Activated gamma-delta T cell (primary cell): Measurements from ENCODE around the gene CDK4.

Experiments used
- DNase-seq: peaks from one replicate; lab custom pipeline; 2025; lab: John Stamatoyannopoulos, UW

CDK4 gene

DNA sequence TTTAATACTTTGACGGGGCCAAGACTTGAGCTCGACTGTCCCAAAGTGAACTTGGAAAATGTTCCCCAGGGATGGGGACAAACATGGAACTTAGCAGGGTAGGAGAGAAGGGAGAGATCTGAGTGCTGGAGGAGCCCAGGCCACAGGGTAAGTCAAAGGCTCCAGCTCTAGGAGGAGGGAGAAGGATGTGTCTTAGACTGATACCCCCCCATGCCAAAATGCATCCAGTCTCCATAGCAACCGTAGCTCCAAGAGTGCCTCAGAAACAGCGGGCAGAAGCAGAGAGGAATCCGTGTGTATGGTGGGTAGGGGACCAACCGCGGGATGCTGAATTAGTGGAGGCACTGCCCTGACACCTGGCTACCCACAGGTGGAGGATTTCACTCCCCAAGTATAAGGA is 12.7 kb downstream of the CDK4 start:
- DNase-seq = no peak

DNA sequence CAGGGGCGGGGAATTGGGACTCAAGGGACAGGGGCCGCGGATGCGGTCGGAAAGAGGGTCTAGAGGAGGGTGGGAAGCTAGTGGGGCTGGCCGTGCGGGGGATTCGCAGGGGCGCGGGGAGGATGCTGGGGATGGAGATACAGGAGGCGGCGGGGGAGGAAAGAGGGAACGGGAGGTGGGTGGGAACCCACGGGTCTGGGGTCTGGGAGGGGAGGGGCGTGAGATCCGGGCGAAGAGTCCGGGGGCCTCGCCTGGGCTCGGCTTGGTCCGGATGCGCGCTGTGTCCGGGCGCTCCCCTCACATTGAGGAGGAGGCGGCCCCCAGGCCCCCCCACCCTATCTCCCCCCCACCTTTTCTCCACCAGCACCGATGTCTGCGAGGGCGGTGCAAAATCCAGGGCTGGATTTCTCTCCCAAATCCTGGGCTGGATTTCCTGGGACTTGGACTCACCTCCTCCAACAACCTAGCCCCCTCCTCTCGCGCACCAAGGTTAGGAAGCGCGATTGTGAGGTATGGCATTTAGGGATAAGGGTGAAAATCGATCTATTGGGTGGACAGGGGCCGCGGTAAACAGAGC is 13.4 kb downstream of the CDK4 start, which contains the start of gene AGAP2:
AGAP2 (minus strand) TSS at position 82 of the 577 bp plus-strand sequence. CDS start 496 bp downstream, outside the sequence.
- DNase-seq = no peak

DNA sequence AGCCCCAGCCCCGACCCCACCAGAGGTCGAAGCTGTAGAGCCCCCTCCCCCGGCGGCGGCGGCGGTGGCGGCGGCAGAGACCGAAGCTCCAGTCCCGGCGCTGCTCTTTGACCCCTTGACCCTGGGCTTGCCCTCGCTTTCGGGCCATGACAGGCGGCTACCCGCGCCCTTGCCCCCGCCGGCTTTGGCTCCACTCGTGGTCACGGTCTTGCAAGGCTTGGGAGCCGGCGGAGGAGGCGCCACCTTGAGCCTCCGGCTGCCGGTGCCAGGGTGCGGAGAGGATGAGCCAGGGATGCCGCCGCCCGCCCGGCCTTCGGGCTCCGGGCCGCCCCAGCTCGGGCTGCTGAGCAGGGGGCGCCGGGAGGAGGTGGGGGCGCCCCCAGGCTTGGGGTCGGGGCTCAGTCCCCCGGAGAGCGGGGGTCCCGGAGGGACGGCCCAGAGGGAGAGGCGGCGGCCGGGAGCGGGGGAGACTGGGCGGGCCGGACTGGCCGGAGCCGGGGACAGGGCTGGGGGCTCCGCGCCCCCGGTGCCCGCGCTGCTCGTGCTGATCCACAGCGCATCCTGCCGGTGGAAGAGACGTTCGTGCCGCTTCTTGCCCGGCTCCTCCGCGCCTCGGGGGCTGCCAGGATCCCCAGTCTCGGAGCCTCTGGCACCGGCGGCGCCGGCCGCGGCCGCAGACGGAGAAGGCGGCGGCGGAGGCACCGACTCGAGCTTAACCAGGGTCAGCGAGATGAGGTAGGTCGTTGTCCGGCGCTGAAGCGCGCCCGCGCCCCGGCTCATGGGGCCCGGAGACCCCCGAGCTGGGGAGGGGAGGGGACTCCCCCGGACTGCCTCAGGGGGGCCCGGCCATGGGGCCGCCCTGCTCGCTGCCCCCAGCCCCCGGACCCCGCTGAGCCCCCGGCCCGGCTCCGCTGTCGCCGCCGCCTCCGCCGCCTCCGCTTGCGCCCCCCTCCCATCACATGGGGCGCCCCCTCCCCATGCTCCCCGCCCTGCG is 14.3 kb downstream of the CDK4 start:
- no peak for DNase-seq

DNA sequence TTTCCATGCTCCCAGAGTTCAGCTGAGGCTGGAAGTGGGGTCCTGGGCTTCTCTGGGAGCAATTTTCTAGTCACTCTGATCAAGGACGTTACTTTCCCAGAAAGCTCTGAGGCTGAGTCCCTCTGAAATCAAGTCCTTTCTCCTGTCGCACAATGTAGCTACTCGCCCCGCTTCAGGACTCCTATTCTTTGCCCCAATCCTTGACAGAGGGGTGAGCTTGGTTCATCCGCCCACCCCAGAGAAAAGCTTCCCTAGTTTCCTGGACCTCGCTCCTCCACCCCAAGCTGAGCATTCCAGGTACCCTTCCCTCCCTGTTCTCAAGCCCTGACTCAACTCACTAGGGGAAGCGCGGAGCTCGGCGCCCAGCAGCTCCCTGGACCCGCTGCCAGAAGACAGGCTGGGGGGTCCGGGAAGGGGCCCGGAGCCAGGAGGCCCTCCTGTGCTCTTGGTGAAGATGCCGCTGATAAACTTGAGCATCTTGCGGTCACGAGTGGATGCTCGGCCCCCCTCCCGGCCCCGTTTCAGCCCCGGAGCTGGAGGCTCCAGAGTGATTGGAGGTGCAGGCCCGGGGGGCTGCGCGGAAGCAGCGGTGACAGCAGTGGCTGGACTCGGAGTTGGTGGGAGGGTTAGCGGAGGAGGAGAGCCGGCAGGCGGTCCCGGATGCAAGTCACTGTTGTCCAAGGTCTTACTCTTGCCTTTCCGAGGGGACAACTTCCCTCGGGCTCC is 15.2 kb downstream of the CDK4 start:
- no peak for DNase-seq

DNA sequence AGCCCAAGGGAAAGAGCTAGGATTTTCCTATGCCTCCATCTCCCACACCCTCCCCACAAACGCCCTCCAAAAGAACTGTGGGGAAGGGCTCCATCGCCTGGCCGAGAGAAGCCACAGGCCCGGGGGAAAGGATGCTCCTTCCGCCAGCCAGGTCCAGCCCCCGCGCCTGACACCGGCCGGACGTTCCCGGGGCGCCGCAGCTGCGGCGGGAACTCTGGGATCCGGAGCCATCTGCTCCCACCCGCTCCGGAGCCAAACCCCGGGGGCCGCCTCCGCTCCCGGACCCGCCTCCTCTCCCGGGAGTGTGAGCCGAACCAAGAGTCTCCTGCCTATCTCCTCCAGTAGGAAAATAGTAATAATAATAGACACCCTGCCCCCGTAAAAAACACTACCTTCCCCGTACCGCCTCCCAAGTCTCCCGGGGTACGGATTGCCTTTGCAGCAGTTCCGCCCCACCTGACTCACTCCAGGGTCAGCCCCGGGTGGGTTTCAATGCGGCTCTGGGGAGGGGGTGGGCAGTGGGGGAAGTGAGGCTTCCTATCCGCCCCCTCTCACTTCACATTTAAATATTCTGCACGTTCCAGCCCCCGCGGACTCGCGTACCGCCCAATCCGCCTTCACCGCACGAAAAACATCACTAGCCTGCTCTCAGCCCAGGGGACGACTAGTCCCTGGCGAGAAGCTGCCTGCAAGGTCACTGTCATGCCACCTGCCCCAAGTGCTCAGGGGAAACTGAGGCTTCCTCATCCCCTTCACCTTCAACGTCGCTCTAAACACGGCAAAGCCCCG is 16.0 kb downstream of the CDK4 start:
- DNase-seq = no peak

DNA sequence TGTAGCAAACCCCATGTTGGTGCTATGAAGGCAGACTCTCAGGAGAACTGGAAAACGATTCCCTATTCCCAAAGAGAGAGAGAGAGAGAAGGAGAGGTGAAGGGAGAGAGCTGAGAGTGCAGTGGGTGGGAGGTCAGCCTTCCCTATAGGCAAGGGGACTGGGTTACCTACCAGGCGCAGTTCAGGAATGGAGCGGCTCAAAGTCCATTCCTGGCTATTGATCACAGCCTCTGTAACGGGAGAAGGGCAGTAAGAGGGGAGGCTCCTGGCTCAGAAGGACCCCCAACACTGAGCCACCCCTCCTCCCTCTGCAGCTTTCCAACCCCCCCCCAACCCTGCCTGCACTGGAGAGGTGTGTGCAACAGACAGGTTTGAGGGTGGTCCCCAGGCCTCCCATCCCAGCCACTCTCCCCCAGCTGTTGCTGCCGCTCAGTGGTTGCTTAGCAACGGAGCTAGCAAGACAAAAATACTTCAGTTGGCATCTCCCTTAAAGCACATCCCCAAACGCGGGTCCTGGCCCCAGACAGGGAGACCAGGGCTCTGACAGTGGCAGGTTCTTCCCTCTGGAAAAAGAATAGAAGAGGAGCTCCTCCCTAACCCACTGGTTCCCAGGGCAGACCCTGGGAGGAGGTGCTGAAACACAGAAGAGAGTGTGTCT is 16.8 kb downstream of the CDK4 start:
- no peak for DNase-seq

DNA sequence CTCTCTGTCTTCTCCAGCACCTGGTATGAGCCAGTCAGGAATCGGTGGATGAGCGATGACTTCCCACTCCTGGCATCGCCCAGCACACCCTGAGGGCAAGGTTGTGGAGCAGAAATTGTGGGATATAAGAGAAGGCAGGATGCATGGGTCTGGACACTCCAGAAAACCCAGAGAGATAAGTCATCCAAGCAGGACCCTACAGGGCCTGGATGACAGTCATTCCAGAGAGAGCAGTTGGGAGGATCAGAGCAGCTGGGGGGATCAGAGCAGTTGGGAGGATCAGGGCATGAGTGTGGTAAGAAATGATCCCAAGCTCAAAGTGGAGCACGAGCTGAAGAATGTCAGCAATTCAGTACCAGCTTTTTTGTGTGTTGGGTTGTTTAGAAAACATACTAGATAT is 17.5 kb downstream of the CDK4 start:
- DNase-seq = no peak

DNA sequence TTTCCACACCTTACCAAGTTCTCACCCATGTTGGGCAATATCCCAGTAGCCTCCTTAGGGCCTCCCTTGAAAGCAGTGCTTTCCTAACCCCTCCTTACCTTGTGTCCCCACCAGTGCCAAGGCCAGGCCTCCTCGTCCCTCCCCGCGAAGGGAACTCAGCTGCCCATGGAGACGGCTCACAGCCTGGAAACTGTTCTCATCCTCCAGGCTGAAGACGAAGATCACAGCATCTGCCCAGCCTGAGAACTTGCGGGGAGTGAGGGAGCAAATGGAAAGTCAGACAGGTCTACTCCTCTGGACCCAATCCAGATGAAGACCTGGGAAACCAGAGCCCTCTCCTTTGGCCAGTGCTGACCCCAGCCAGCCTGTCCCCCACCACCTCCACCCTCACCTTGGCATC is 18.2 kb downstream of the CDK4 start:
- DNase-seq = no peak

DNA sequence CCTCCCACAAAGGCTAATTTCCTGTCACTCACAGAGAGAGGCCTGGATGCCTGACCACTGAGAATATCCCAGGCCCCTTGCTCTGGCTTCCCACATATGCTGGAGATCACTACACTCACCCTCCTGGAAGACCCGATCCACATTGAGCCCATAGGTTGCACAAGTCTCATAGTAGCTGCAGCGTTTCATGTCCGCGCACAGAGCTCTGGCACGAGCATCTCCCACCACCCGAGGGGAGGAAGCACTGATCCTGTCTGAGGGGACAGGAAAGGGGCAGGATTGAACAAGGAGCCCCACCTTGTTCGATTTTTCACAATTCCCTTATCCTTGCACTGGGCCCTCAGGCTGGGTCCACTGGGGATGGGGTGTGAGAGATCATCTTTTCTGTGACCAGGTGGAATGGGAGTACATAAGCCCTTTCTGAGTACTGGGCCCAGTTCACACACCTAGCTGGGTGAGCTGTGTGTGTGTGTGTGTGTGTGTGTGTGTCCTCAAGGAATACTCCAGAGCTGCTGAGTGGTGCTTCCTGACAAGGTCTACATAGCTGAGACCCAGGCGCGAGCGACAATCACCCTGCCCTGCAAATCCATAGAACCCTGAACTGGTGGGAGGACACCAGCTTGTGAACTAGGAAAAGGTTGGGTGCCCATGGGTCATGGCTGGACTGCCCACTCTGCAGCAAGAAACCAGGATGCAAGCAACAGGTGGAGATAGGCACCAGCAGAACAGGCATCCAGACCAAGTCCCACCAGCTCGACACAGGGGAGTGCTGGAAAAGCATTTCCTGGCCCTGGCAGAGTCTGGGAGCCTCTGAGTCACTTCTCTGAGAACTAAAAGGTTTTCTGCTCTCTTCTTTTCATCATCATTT is 19.1 kb downstream of the CDK4 start:
- no peak for DNase-seq

DNA sequence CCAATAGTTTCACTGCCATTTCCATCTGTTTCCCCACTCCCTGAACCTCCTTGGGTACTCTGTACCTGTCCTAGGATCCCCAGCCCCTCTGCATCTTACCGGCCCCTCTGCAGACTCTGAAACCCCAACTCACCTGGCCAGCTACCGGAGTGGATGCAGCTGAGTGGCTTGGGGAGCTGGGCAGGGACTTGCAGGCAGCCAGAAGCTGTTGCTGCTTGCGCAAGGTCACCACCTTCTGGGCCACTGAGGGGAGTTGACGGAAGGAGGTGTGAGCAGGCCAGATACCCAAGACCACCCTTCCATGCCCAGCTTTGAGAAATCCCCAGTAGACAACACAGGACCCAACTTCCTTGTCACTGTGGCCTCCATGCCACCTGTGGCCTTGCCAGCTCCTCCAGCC is 19.8 kb downstream of the CDK4 start:
- DNase-seq = no peak

DNA sequence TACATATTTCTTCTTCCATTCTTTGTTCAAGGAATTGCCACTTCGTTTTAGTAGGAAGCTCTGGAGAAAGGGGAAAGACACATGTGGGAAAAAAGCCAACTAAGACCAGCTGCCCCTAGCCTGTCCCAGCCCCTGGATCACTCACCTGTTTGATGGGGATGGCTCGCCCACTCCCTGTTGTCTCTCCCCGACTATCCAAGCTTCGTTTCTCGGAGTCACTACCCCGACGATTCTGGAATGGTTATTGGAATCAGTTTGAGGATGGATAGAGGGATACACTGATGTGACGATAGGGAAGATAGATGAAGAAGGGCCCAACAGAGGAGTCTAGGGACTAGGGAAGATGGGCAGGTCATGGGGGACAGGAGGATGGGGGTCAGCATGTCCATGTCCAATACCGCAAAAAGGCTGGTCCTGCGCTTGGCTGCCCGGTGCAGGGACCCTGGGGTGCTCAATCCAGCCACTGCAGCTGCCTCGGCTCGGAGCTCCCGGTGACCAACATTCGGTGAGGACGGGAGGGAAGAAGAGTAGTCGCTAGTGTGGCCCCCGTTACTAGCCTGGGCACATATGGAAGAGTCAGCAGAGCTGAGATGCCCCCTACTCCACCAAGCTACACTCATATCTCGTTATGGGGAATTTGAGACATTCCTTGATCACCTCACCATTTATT is 20.6 kb downstream of the CDK4 start:
- DNase-seq = no peak

DNA sequence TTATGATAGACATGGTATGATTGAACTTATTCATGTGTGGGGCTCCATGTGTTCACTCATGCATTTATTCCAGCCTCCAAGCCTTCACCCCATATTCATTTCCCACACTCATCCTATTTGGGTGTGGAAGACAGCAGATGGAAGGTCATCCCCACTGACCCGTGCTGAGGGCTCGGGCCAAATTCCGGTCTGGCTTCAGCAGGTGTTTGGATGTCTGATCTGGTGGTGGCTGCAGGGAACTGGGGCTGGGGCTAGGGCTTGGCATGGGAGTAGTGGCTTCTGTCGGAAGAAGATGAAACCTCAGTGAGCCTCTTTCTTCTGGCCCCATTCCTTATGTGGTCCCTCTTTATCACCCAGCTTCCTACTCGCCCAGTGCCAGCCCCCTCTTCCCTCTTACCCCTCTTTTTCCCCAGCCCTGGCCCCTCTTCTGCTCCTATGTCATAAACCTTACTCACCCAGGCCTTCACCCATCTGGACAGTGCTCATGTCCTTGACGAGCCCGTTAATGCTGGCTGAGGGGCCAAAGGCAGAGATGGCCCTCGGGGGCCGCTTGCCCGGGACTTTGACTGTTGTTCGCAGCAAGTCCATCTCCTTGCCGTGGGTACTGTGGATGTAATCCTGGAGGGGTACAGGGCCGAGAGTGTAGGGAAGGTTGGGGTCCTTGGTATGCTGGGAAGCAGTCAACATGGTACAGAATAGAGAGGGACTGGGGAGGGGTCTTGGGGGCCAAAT is 21.6 kb downstream of the CDK4 start:
- DNase-seq = no peak

DNA sequence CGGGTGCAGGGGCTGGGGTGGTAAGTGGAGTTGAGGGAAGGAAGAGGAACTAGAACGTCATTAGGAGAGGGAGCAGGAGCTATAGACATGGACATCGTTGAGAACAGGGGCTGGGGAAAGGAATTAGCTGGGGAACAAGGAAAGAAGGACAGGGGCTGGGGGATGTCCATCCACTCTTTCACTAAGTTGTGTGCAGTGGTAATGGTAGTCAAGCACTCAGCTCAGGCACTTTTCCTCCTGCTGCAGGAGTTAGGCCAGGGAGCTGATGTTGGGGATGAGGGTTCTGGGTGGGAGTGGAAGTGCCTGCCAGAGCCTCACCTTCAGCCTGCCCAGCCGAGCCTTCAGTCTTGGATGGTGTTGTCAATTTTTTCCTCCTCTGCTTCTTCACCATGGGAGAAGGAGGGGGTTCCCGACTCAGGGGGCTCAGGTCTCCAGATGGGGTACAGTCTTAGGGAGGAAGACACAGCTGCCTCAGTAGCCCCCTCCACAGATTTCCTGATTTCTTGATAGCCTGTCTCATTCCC is 22.7 kb downstream of the CDK4 start:
- no peak for DNase-seq

DNA sequence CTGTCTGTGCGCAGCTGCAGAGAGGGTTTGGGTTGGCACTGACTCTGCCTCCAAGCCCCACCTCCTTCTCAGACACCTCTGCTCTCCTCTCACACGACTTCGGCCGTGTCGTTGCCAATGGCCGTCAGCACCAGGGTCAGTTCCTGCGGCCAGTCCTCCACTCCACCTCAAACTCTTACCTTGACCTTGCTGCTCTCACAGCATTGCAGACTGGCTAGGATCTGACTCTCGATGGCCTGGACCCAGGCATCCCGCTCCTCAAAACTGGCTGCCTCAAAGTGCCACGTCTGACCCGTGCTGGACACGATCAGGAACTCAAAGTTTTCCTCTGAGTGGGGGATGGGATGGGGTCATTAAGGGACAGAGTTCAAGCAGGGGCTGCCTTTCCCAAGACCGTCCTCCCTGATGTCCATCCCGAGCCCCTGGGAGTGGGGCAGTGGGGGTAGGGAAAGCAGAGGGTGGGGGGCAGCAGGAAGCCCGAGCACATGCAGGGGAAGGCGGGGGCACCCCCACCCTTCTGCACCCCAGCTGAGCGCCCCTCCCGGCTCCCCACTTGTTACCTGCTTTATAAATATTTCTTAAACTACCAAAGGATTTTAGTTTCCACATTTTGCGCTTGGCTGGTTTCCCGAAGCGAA is 24.2 kb downstream of the CDK4 start:
- no peak for DNase-seq

DNA sequence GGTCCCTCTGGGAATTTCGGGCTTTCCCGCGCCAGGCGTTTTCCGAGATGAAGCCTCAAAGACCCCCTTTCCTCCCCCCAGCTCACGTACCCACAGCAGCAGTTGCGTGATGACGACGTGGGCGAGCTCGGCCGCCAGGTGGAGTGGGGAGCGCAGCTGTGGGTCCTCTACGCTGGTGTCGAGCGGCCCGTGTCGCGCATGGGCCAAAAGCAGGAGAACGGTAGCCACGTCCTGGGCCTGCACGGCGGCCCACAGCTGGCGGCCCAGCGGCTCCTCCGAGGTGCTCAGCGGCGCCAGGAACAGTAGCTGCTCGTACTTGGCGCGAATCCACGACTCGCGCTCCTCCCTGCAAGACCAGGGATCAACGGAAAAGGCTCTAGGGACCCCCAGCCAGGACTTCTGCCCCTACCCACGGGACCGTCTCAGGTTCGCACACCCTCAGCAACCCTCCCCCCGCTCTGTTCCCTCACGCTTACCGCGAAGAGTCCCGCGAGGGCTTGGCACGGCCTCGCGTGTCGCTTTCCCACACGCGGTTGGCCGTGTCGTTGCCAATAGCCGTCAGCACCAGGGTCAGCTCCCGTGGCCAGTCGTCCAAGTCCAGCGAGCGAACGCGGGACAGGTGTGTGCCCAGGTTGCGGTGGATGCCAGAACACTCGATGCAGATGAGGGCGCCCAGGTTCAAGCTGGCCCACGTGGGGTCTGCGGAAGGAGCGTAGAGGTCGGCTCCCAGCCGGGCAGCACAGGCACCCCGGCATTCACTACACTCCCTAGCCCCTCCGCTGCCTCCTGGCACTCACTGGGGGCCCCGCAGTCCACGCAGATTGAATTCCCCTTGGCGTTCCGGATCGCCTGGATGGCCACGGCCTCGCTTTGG is 25.0 kb downstream of the CDK4 start:
- no peak for DNase-seq

DNA sequence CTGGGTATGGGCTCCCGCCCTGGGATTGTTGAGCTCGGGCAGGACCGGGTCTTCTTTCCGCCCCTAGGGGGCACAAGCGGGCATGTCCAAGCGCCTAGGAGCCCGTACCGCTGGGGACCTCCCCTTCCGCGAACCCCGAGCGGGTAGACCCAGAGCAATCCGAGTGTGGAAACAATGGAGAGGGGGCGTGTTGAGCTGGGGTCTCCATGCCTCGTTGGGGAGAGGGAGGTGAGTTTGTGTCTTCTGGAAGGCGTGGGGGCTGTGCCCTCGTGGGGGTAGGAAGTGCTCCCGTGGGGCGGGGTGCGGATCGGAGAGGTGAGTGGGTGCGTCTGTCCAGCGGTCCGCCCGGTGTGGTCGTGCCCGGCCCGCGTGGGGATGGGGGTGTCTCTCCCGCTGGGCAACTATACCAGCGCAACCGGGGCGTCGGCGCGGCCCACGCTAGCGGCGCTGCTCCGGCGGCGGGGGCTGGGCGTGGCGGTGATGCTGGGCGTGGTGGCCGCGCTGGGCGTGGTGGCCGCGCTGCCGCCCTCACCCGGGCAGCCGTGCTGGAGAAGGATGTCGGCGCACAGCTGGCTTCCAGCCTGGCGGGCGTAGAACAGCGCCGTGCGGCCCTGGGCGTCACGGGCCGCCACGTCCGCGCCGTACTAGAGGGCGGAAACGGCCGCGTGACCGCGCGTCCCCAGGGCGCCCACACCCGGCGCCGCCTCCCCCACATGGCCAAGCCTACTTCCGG is 25.8 kb downstream of the CDK4 start:
- no peak for DNase-seq

DNA sequence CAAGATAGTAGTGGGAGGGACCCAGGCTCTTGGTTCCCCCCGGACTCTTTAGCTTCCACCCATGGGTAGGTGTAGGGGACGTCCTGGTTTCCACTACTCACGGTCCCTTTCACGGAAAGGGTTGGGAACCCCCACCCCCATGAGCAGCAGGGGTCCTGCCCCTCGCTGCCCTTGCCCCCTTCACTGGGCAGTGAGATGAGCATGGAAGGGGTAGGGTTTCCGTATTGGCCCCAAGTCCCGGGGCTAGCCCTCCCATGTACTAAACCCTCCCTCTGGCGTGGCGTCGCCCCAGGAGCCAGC is 26.3 kb downstream of the CDK4 start:
- no peak for DNase-seq
